ENCODE results near the gene CCN5.

The CCN5 gene

GRCh38 chr20:44765091-44765490 is 49.9 kb downstream of the CCN5 start:
- Histone ChIP-seq H3K36me3 (ENCODE audit: low read depth) (no peaks in the 10 kb centered on the region), H3K4me1 (ENCODE audit: insufficient read depth, poor library complexity, severe bottlenecking) (no peaks in the 10 kb centered on the region), H3K9me3 (ENCODE audit: severe bottlenecking) (no peaks in the 10 kb centered on the region), H3K27ac (ENCODE audit: poor library complexity, severe bottlenecking) (no peak overlapping the region), H3K27me3 (ENCODE audit: insufficient read depth, poor library complexity, severe bottlenecking) (peaks cover 4% of the 10 kb centered on the region), H3K4me3 (ENCODE audit: severe bottlenecking) (no peak overlapping the region)
- DNase-seq (ENCODE audit: low spot score) (peak; percentile 60), ATAC-seq (ENCODE audit: low read depth) (no peak)
- TF ChIP-seq, protein P1, sequence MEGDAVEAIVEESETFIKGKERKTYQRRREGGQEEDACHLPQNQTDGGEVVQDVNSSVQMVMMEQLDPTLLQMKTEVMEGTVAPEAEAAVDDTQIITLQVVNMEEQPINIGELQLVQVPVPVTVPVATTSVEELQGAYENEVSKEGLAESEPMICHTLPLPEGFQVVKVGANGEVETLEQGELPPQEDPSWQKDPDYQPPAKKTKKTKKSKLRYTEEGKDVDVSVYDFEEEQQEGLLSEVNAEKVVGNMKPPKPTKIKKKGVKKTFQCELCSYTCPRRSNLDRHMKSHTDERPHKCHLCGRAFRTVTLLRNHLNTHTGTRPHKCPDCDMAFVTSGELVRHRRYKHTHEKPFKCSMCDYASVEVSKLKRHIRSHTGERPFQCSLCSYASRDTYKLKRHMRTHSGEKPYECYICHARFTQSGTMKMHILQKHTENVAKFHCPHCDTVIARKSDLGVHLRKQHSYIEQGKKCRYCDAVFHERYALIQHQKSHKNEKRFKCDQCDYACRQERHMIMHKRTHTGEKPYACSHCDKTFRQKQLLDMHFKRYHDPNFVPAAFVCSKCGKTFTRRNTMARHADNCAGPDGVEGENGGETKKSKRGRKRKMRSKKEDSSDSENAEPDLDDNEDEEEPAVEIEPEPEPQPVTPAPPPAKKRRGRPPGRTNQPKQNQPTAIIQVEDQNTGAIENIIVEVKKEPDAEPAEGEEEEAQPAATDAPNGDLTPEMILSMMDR (IDR thresholded peaks at IDR 0.05; ENCODE audit: poor library complexity, severe bottlenecking) = no peak

DNA sequence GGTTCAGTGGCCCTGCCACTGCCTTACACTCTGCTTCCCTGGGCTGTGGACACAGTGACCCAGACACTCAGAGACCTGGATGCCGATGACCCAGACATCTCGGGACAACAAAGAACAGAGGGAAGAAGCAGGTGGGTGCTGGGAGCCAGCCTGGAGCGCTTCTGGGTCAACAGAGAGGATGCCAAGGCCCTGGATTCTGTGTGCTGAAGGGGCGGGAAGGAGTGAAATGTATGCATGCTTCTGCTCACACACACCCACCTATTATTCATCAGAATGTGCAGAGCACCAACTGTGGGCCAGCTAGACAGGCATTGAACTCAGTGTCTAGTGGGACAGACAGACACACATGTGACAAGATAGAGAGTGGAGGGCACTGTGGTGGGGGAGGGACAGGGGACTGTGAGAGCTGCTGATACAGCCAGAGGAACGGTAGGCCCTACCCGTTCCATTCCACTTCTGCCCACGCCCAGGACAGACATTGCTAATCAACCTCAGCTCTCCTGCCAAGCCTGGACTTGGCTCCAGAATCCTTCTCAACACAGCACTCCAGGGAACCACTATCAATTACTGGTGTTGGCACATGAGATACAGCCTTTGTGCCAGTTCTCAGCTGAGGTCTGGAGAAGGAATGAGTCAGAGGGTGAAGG is 50.7 kb downstream of the CCN5 start:
- no peak overlapping the region for H3K4me3 ChIP-seq (ENCODE audit: severe bottlenecking)
- TF ChIP-seq, protein P1 (IDR thresholded peaks at IDR 0.05; ENCODE audit: poor library complexity, severe bottlenecking) = no peak
- peak; percentile 47 for ATAC-seq (ENCODE audit: low read depth)

DNA sequence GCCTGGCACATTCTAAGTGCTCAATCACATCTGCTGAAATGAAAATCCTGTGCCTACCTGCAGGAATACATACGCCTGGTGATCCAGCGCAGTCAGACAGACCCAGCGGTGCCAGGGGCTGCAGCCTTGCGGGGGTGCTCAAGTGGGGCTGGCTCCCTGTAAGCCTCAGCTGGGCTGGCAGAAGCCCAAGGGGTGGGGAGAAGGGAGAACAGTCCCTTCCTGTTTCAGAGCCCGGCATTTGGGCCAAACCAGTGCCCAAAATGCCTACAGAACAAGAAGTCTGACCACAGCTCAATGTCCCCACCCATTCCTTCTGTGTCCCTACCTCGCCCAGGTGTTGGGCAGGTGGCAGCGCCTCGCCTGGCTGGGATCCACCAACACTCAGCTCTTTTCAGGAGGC is 53.1 kb downstream of the CCN5 start:
- H3K27ac ChIP-seq (ENCODE audit: poor library complexity, severe bottlenecking) = no peak overlapping the region
- peaks cover 7% of the 10 kb centered on the region for H3K27me3 ChIP-seq (ENCODE audit: insufficient read depth, poor library complexity, severe bottlenecking)
- H3K36me3 ChIP-seq (ENCODE audit: low read depth) = no peaks in the 10 kb centered on the region
- TF ChIP-seq, protein P1 (IDR thresholded peaks at IDR 0.05; ENCODE audit: poor library complexity, severe bottlenecking) = no peak
- DNase-seq (ENCODE audit: low spot score) (peak; percentile 75), ATAC-seq (ENCODE audit: low read depth) (no peak)
- no peak overlapping the region for H3K4me3 ChIP-seq (ENCODE audit: severe bottlenecking)
- H3K9me3 ChIP-seq (ENCODE audit: severe bottlenecking) = no peaks in the 10 kb centered on the region
- peaks cover 4% of the 10 kb centered on the region for H3K4me1 ChIP-seq (ENCODE audit: insufficient read depth, poor library complexity, severe bottlenecking)

More for the DNA sequence above, 50.7 kb downstream of the CCN5 start:
- peaks cover 7% of the 10 kb centered on the region for H3K27me3 ChIP-seq (ENCODE audit: insufficient read depth, poor library complexity, severe bottlenecking)
- peak; percentile 76 for DNase-seq (ENCODE audit: low spot score)
- no peaks in the 10 kb centered on the region for H3K9me3 ChIP-seq (ENCODE audit: severe bottlenecking)
- H3K36me3 ChIP-seq (ENCODE audit: low read depth) = no peaks in the 10 kb centered on the region
- no peak overlapping the region for H3K27ac ChIP-seq (ENCODE audit: poor library complexity, severe bottlenecking)
- no peaks in the 10 kb centered on the region for H3K4me1 ChIP-seq (ENCODE audit: insufficient read depth, poor library complexity, severe bottlenecking)

GRCh38 chr20:44768854-44769480 is 53.8 kb downstream of the CCN5 start:
- ATAC-seq (ENCODE audit: low read depth) (no peak), DNase-seq (ENCODE audit: low spot score) (no peak)
- Histone ChIP-seq H3K36me3 (ENCODE audit: low read depth) (no peaks in the 10 kb centered on the region), H3K4me3 (ENCODE audit: severe bottlenecking) (no peak overlapping the region), H3K9me3 (ENCODE audit: severe bottlenecking) (no peaks in the 10 kb centered on the region), H3K27ac (ENCODE audit: poor library complexity, severe bottlenecking) (no peak overlapping the region), H3K27me3 (ENCODE audit: insufficient read depth, poor library complexity, severe bottlenecking) (peaks cover 7% of the 10 kb centered on the region), H3K4me1 (ENCODE audit: insufficient read depth, poor library complexity, severe bottlenecking) (peaks cover 4% of the 10 kb centered on the region)
- TF ChIP-seq, protein P1 (IDR thresholded peaks at IDR 0.05; ENCODE audit: poor library complexity, severe bottlenecking) = no peak

DNA sequence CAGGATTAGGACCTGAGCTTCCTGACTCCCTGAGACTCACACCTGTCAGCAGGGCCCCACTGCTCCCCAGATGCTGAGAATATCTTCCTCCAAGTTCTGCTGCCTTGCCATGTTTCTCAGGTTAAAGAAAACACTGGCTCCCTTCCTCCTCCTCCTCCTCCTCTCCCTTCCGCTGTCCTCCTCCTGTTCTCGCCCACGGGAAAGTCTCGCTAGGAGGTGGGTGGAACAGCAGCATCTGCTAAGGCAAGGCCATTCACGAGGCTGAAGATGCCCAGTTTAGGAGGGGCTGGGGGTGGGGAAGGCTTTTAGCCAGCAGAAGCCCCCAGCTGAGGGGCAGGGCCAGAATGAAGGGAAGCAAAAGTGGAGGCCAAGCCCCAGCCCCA is 54.3 kb downstream of the CCN5 start:
- H3K4me3 ChIP-seq (ENCODE audit: severe bottlenecking) = no peak overlapping the region
- no peaks in the 10 kb centered on the region for H3K9me3 ChIP-seq (ENCODE audit: severe bottlenecking)
- TF ChIP-seq, protein P1 (IDR thresholded peaks at IDR 0.05; ENCODE audit: poor library complexity, severe bottlenecking) = no peak
- no peak overlapping the region for H3K27ac ChIP-seq (ENCODE audit: poor library complexity, severe bottlenecking)
- peaks cover 4% of the 10 kb centered on the region for H3K4me1 ChIP-seq (ENCODE audit: insufficient read depth, poor library complexity, severe bottlenecking)
- H3K27me3 ChIP-seq (ENCODE audit: insufficient read depth, poor library complexity, severe bottlenecking) = peaks cover 5% of the 10 kb centered on the region
- ATAC-seq (ENCODE audit: low read depth) = no peak
- H3K36me3 ChIP-seq (ENCODE audit: low read depth) = no peaks in the 10 kb centered on the region
- no peak for DNase-seq (ENCODE audit: low spot score)

Data from RWPE2 (cell line).